Measurements from ENCODE around the gene HYDIN.

DNA sequence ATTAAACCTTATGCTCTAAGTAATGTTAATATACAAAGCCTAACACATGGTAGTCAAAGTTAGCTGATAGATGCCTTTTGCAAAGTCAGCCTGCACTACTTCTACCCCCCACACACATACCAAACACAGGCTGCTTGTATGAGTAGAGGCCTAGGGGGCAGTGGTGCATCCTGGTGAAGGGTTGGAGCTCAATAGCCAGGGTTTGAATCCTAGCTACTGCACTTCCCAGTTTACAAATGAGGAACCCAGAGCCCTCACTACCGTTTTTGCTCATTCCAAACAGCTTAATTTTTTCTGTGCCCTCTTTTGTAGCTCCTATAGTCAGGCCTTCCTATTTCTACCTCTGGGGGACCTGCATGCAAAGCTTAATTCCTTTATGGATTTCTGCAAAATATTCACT, 18.9 kb upstream of the HYDIN start:
- TF ChIP-seq, protein P1, sequence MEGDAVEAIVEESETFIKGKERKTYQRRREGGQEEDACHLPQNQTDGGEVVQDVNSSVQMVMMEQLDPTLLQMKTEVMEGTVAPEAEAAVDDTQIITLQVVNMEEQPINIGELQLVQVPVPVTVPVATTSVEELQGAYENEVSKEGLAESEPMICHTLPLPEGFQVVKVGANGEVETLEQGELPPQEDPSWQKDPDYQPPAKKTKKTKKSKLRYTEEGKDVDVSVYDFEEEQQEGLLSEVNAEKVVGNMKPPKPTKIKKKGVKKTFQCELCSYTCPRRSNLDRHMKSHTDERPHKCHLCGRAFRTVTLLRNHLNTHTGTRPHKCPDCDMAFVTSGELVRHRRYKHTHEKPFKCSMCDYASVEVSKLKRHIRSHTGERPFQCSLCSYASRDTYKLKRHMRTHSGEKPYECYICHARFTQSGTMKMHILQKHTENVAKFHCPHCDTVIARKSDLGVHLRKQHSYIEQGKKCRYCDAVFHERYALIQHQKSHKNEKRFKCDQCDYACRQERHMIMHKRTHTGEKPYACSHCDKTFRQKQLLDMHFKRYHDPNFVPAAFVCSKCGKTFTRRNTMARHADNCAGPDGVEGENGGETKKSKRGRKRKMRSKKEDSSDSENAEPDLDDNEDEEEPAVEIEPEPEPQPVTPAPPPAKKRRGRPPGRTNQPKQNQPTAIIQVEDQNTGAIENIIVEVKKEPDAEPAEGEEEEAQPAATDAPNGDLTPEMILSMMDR (IDR thresholded peaks at IDR 0.05; ENCODE audit: low read depth, low read length, missing input control), result no peak
- no peak for TF ChIP-seq JUND (IDR thresholded peaks at IDR 0.05)
- TF ChIP-seq GABPA (IDR thresholded peaks at IDR 0.05 in 1 of 2, conservative IDR thresholded peaks at IDR 0.05 in 1 of 2), result no peak
- TF ChIP-seq, protein P2, sequence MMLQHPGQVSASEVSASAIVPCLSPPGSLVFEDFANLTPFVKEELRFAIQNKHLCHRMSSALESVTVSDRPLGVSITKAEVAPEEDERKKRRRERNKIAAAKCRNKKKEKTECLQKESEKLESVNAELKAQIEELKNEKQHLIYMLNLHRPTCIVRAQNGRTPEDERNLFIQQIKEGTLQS (IDR thresholded peaks at IDR 0.05), result no peak
- TF ChIP-seq, protein P3, sequence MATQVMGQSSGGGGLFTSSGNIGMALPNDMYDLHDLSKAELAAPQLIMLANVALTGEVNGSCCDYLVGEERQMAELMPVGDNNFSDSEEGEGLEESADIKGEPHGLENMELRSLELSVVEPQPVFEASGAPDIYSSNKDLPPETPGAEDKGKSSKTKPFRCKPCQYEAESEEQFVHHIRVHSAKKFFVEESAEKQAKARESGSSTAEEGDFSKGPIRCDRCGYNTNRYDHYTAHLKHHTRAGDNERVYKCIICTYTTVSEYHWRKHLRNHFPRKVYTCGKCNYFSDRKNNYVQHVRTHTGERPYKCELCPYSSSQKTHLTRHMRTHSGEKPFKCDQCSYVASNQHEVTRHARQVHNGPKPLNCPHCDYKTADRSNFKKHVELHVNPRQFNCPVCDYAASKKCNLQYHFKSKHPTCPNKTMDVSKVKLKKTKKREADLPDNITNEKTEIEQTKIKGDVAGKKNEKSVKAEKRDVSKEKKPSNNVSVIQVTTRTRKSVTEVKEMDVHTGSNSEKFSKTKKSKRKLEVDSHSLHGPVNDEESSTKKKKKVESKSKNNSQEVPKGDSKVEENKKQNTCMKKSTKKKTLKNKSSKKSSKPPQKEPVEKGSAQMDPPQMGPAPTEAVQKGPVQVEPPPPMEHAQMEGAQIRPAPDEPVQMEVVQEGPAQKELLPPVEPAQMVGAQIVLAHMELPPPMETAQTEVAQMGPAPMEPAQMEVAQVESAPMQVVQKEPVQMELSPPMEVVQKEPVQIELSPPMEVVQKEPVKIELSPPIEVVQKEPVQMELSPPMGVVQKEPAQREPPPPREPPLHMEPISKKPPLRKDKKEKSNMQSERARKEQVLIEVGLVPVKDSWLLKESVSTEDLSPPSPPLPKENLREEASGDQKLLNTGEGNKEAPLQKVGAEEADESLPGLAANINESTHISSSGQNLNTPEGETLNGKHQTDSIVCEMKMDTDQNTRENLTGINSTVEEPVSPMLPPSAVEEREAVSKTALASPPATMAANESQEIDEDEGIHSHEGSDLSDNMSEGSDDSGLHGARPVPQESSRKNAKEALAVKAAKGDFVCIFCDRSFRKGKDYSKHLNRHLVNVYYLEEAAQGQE (IDR thresholded peaks at IDR 0.05), result no peak
- TF ChIP-seq SP1 (IDR thresholded peaks at IDR 0.05), result no peak
- TF ChIP-seq, protein P4, sequence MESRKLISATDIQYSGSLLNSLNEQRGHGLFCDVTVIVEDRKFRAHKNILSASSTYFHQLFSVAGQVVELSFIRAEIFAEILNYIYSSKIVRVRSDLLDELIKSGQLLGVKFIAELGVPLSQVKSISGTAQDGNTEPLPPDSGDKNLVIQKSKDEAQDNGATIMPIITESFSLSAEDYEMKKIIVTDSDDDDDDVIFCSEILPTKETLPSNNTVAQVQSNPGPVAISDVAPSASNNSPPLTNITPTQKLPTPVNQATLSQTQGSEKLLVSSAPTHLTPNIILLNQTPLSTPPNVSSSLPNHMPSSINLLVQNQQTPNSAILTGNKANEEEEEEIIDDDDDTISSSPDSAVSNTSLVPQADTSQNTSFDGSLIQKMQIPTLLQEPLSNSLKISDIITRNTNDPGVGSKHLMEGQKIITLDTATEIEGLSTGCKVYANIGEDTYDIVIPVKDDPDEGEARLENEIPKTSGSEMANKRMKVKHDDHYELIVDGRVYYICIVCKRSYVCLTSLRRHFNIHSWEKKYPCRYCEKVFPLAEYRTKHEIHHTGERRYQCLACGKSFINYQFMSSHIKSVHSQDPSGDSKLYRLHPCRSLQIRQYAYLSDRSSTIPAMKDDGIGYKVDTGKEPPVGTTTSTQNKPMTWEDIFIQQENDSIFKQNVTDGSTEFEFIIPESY (IDR thresholded peaks at IDR 0.05), result no peak
- TF ChIP-seq TAF1 (conservative IDR thresholded peaks at IDR 0.05), result no peak
- TF ChIP-seq YY1 (IDR thresholded peaks at IDR 0.05), result no peak

Data from liver (tissue), 3 donors.